SK-N-DZ (cell line): Measurements from ENCODE around the gene FSCN2. TPM values are rescaled to one million over a fixed set of nuclear protein-coding genes. Genes with fewer than 3 reads are reported as not detected.

Experiments
- DNase-seq: peaks from one replicate; pipeline ENCODE4 v3.0.0-alpha.2; 2015; ENCODE audit warnings: low spot score
- polyA plus RNA-seq, 2 experiments: library from polyadenylated mRNA; depleted of rRNA; stranded (reverse); fragments of >200 nt; gene quantifications; 2 replicates each; pipeline ENCODE4 v1.2.3, GENCODE V29; 2014

FSCN2 gene
- polyA plus RNA-seq (2014; cell fraction: cytosol; rRNA removed), result 0.13 TPM in 1 of 2 replicates, not detected in the other
- 0.52 TPM in 1 of 2 replicates, not detected in the other for polyA plus RNA-seq (2014; cell fraction: nucleus; rRNA removed)

- DNase-seq, result no peak
Observed at GRCh38 chr17:81527591-81528383, at the start of gene FSCN2. Gene FSCN2 (plus strand): TSS chr17:81528377. CDS start chr17:81528532, 155 bp downstream.

GRCh38 chr17:81479175-81480071, 48.8 kb upstream of the FSCN2 start:
- DNase-seq, result peak; percentile 76

GRCh38 chr17:81480140-81481072, 47.8 kb upstream of the FSCN2 start:
- DNase-seq, result no peak

- peak; percentile 91 for DNase-seq
Observed at GRCh38 chr17:81481073-81481799, 46.9 kb upstream of the FSCN2 start.

- no peak for DNase-seq
Observed at GRCh38 chr17:81481815-81482505, 46.2 kb upstream of the FSCN2 start.

GRCh38 chr17:81482673-81483072, 45.5 kb upstream of the FSCN2 start:
- DNase-seq, result no peak

- peak; percentile 73 for DNase-seq
Observed at GRCh38 chr17:81483085-81483861, 44.9 kb upstream of the FSCN2 start.

- DNase-seq, result no peak
Observed at GRCh38 chr17:81483862-81484194, 44.3 kb upstream of the FSCN2 start.

- peak; percentile 89 for DNase-seq
Observed at GRCh38 chr17:81484195-81484979, 43.8 kb upstream of the FSCN2 start.

- DNase-seq, result no peak
Observed at GRCh38 chr17:81486199-81486810, 41.9 kb upstream of the FSCN2 start.

GRCh38 chr17:81487089-81487486, 41.1 kb upstream of the FSCN2 start:
- DNase-seq, result no peak

- DNase-seq, result peak; percentile 81
Observed at GRCh38 chr17:81487487-81488275, 40.5 kb upstream of the FSCN2 start.

GRCh38 chr17:81488276-81488860, 39.8 kb upstream of the FSCN2 start:
- no peak for DNase-seq

- peak; percentile 77 for DNase-seq
Observed at GRCh38 chr17:81489012-81489997, 38.9 kb upstream of the FSCN2 start.
